Pancreas (tissue), 10 donors: Measurements from ENCODE around the gene GXYLT2. TPM values are rescaled to one million over a fixed set of nuclear protein-coding genes. Genes with fewer than 3 reads are reported as not detected.
A peak's percentile ranks its signal among the peaks of the same experiment; 100 is the strongest.

Experiments used
- ATAC-seq, 4 donors: fragments of 200-7000 bp; cut with Tn5 transposase; one replicate each; pipeline versions ENCODE4 v1.8.0 to v1.9.1; 2020; ENCODE audit warnings: mild to moderate bottlenecking in 4 of 4, moderate library complexity in 4 of 4
- DNase-seq, 6 donors: peaks; one replicate each; pipeline ENCODE4 v3.0.0-alpha.2; 2020
- FAIRE-seq: peaks from 2 replicates; lab custom pipeline; 2012; peaks lifted over from hg19 to GRCh38; lab: Jason Lieb, UNC
- H3K27ac ChIP-seq, 4 donors: fragments of 200-600 bp; sonication (generic); 1 replicate in 3 of 4; 2 replicates in 1 of 4; pipeline versions ENCODE4 v1.5.0 to v1.8.0; 2020
- H3K27me3 ChIP-seq, 4 donors: fragments of 200-600 bp; one replicate each; pipeline ENCODE4 v1.8.0; 2021
- H3K36me3 ChIP-seq, 3 donors: fragments of 200-600 bp; sonication (generic) in 1 of 3; one replicate each; pipeline versions ENCODE4 v1.5.0 to v1.8.0; 2020 to 2021
- H3K4me1 ChIP-seq, 3 donors: fragments of 200-600 bp; one replicate each; pipeline ENCODE4 v1.8.0; 2021
- H3K4me3 ChIP-seq, 4 donors: fragments of 200-600 bp; sonication (generic) in 2 of 4; one replicate each; pipeline versions ENCODE4 v1.5.0 to v1.8.0; 2020 to 2021
- H3K9me3 ChIP-seq, 4 donors: fragments of 200-600 bp; one replicate each; pipeline ENCODE4 v1.8.0; 2021
- CTCF ChIP-seq, 4 donors: fragments of 200-600 bp; sonication (generic) in 3 of 4; IDR thresholded peaks; one replicate each; pipeline versions ENCODE4 v1.5.0 to v1.8.0; 2021; ENCODE audit warnings: antibody characterized with exemption in 4 of 4
- WGBS, 2 donors: extraction: QIAGEN DNeasy Blood & Tissue Kit; methylation state at CpG; one replicate each; pipeline ENCODE4 v1.1.7; 2013; 5-methylcytosine and 5-hydroxymethylcytosine counted together
- intact Hi-C, 3 donors: fragments of 100-400 bp; cut with DNase I; formaldehyde crosslinking; loops; one replicate each; pipeline versions ENCODE4 v1.11.1 to v1.14.2; 2022
- polyA plus RNA-seq, 2 donors: library from polyadenylated mRNA; stranded (reverse); fragments of 200-250 nt; gene quantifications; one replicate each; pipeline ENCODE4 v1.2.3, GENCODE V29; 2013
- total RNA-seq, 6 donors: library from RNA; stranded (reverse); fragmentation: NEBNext Ultra II Directional in 4 of 6; extraction: Animal tissue kit (Norgen Biotek cat#: 25700) in 4 of 6; gene quantifications; one replicate each; pipeline versions ENCODE4 v1.2.1 to v1.2.4, GENCODE V29; 2021 to 2023
- donor health status: healthy with polysubstance abuse.
- donor health status: DM: no; HTN: no; CAD: no; lungs with moderate emphysema.
- donor health status: DM: no; HTN: no; CAD: no.
- donor health status: control.
- donor health status: control.
- donor health status: Bipolar disorder and iron deficiency.
- donor health status: DM: yes; HTN: yes; CAD: no.
- donor health status: DM: no; HTN: no; CAD: no.
- donor health status: DM: no; HTN: no; CAD: no.
- donor health status: DM: yes; HTN: yes; CAD: no.

The GXYLT2 gene
- total RNA-seq (1 to 10 TPM; 2.4 to 7.5 (median 4.2) TPM), polyA plus RNA-seq (under 1 TPM; 0.19 to 0.87 TPM)

- no peaks in the 10 kb centered on the region for H3K36me3 ChIP-seq
- ATAC-seq = peak; percentile 90 to 91 (median 91)
- H3K4me1 ChIP-seq = peaks cover 0 to 11% (median 0%) of the 10 kb centered on the region in 3 donors
- WGBS, 2 donors = 0 to 1% methylated on average over 73 to 95 of the region's 96 CpGs
- DNase-seq = peak; percentile 62 to 83 (median 71)
- no peaks in the 10 kb centered on the region for H3K27me3 ChIP-seq
- TF ChIP-seq CTCF (IDR thresholded peaks at IDR 0.05) = no peak
- FAIRE-seq = no peak
- intact Hi-C loops = no loop called here
- H3K9me3 ChIP-seq = no peaks in the 10 kb centered on the region
- peak within 1 kb of the TSS in 2 of 4 donors; percentile 48 to 59 for H3K27ac ChIP-seq
- peak within 1 kb of the TSS; percentile 28 to 49 (median 38) for H3K4me3 ChIP-seq
These were observed at the start of gene GXYLT2 for GRCh38 chr3:72887705-72888545. TSS of gene GXYLT2 (plus strand) at chr3:72888046. CDS start at chr3:72888234, 188 bp downstream.

- Histone ChIP-seq H3K4me3 (no peak overlapping the region), H3K27me3 (no peaks in the 10 kb centered on the region), H3K9me3 (no peaks in the 10 kb centered on the region), H3K4me1 (no peaks in the 10 kb centered on the region), H3K36me3 (peaks cover 0 to 21% (median 0%) of the 10 kb centered on the region in 3 donors), H3K27ac (no peak overlapping the region)
- DNase-seq (no peak), ATAC-seq (no peak), FAIRE-seq (no peak)
- 93 to 96% methylated on average over 3 of the region's 3 CpGs for WGBS, 2 donors
- intact Hi-C loops = no loop called here
- no peak for TF ChIP-seq CTCF (IDR thresholded peaks at IDR 0.05)
These were observed 48.8 kb upstream of the GXYLT2 start for GRCh38 chr3:72839057-72839456.

GRCh38 chr3:72844436-72844993 lies 43.3 kb upstream of the GXYLT2 start:
- no peak for FAIRE-seq
- WGBS, 2 donors = 80 to 86% methylated on average over 1 of the region's 1 CpG
- intact Hi-C loops = no loop called here
- ATAC-seq = no peak
- TF ChIP-seq CTCF (IDR thresholded peaks at IDR 0.05) = no peak
- Histone ChIP-seq H3K36me3 (peaks cover 0 to 12% (median 0%) of the 10 kb centered on the region in 3 donors), H3K9me3 (no peaks in the 10 kb centered on the region), H3K4me1 (peaks cover 6 to 14% (median 11%) of the 10 kb centered on the region in 3 donors), H3K27me3 (no peaks in the 10 kb centered on the region), H3K4me3 (no peak overlapping the region), H3K27ac (no peak overlapping the region)
- DNase-seq = no peak

- no peak for FAIRE-seq
- 91 to 97% methylated on average over 10 of the region's 10 CpGs for WGBS, 2 donors
These were observed 41.7 kb upstream of the GXYLT2 start for GRCh38 chr3:72846166-72846565.

More at GRCh38 chr3:72846166-72846565, 41.7 kb upstream of the GXYLT2 start:
- no peak overlapping the region for H3K27ac ChIP-seq
- no peak for ATAC-seq
- H3K36me3 ChIP-seq = no peaks in the 10 kb centered on the region
- H3K27me3 ChIP-seq = no peaks in the 10 kb centered on the region
- no peak overlapping the region for H3K4me3 ChIP-seq
- TF ChIP-seq CTCF (IDR thresholded peaks at IDR 0.05) = no peak
- intact Hi-C loops = no loop called here
- H3K9me3 ChIP-seq = no peaks in the 10 kb centered on the region
- H3K4me1 ChIP-seq = peaks cover 6 to 14% (median 11%) of the 10 kb centered on the region in 3 donors
- no peak for DNase-seq
